ENCODE measurements around the gene LRSAM1.

DNA sequence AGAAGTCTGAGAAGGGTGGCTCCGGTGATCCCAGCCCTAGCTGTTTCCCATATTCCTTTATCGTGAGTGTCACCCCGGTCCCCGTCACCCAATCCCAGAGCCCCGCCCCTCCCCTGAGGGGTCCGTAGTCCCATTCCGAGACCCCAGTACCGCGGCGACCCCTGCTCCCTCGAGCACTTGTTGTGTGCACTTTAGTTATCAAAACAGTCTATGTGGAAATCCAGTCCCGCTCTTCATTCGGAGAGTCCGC lies 223 bp downstream of the LRSAM1 start:
- TF ChIP-seq, protein P1, sequence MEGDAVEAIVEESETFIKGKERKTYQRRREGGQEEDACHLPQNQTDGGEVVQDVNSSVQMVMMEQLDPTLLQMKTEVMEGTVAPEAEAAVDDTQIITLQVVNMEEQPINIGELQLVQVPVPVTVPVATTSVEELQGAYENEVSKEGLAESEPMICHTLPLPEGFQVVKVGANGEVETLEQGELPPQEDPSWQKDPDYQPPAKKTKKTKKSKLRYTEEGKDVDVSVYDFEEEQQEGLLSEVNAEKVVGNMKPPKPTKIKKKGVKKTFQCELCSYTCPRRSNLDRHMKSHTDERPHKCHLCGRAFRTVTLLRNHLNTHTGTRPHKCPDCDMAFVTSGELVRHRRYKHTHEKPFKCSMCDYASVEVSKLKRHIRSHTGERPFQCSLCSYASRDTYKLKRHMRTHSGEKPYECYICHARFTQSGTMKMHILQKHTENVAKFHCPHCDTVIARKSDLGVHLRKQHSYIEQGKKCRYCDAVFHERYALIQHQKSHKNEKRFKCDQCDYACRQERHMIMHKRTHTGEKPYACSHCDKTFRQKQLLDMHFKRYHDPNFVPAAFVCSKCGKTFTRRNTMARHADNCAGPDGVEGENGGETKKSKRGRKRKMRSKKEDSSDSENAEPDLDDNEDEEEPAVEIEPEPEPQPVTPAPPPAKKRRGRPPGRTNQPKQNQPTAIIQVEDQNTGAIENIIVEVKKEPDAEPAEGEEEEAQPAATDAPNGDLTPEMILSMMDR (IDR thresholded peaks at IDR 0.05), result no peak
- TF ChIP-seq POLR2A (IDR thresholded peaks at IDR 0.05), result no peak
